HG02571 (cell line): ENCODE data around the gene RASSF1.
"Not testable (repeated sequence)": the region's sequence is repeated elsewhere in the genome, so short reads cannot be mapped to it uniquely, and the experiment has no call there.

Experiments
- ATAC-seq: cut with Tn5 transposase; IDR thresholded peaks from one replicate; pipeline ENCODE4 v1.9.1; 2021; ENCODE audit warnings: mild to moderate bottlenecking, moderate library complexity; ENCODE audit not compliant: unreplicated experiment

Gene RASSF1

DNA sequence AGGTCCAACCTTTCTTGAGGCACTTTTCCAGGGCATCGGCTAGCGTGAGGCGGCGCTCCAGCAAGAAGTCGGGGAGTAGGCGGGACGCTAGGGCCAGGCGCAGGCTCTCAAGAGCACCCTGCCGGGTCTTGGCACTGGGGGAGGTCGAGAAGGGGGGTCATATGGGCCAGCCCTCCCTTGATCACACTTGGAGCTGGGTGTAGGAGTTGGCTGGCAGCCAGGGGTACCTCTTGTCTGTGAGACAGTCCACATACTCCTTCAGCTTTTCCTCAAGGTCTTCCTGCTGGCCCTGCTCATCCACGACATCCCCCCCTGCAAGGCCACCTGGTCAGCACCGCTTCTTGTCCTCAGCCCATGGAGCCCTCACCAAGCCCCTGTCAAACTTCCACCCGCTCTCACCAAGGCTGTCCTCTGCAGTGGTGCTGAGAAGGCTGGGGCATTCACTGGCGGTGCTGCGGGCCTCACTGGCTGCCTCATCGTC, 50.4 kb downstream of the RASSF1 start:
- no peak for ATAC-seq

DNA sequence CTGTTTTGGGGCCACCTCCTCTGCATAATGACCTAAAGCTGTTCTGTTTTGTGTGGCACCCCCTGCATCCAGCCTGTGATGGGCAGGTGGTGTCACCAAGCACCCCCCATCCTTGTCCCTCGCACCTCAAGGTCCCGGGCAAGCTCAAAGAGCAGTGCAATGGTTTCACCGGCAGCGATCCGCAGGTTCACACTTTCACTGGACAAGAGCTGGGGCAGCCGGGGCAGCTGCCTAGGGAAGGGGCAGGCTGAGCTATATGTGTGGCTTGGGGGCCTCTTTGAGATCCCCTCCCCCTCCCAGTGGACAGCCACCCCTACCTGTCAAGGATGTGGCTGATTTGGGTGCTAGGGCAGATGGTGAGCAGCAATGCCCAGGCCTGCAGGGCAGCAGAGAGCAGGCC, 51.5 kb downstream of the RASSF1 start:
- ATAC-seq, result no peak

DNA sequence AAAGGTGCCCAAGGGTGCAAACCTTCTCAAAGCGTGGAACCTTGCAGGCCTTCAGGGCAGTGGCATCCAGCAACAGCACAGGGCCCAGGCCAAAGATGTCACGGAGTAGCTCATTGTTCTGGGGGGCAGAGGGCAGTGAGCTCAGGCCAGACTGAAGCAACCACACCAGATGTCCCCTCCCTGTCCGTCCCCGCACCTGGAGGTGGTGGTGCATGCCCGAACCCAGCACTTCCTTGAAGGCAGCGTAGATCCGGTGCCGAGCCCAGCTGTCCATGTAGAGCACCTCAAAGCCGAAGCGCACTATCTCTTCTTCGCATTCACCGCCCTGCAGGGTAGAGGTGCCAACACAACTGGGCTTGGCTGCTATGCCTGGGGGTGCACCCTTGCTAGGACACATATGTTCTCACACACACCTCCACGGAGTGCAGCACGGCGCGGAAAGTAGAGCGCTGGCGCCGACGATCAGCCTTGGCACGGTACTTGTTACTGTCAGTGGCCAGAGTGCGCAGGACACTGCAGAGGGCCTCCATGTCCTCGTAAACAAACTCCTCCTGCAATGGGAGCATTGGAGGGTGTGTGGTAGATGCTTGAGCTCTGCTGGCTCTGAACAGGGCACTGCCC, 52.1 kb downstream of the RASSF1 start:
- no peak for ATAC-seq

DNA sequence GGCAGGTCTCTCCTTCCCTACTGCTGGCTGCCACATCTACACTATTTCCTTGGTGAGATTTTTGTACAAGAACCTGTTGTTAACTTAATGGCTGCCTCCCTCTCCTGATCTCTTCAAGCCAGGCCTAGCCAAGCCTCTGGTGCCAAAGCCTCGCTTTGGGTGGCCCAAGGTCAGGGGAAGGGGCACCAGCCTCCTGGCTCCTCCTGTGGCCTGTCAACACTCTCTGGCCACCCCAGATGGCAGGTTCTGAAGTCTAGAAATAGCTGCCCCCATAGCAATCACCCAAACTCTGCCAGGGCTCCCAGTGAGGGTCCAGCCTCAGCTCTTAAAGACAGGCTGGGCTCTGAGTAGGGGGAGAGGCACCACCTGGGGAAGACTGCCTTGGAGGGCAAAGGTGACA, 53.4 kb downstream of the RASSF1 start:
- no peak for ATAC-seq

DNA sequence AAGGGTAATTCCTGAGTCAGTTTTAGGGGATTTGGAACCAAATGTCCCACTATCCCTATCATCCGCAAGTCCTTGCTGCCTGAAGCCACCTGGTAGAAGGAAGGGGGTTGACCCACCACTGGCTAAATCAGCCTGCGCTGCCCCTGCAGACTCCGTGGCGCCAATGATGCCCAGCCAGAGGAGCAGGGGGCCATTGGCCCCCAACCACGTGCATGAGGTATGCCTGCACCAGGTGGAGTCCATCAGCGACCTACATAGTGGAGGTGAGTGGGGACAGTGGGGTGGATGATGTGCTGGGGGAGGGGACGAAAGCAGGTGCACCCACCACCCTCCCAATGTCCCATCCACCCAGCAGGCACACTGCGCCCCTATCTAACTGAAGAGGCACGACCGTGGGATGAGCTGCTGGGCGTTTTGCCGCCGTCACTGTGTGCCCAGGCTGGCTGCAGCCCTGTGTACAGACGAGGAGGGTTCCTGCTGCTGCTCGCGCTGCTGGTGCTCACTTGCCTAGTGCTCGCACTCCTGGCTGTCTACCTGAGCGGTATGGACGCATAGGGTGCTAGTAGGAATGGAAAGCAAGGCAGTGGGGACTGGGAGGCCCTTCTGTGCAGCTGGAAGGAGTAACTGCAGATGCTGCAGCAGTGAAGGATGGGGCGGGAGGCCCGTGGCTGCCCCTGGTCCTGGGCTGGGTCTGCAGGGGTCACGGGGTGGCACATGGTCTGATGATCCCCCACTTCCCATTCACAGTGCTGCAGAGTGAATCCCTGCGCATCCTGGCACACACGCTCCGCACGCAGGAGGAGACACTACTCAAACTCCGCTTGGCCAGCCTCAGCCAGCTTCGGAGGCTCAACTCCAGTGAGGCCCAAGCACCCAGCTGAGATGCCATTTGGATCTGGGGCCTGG, 54.1 kb downstream of the RASSF1 start:
- no peak for ATAC-seq

DNA sequence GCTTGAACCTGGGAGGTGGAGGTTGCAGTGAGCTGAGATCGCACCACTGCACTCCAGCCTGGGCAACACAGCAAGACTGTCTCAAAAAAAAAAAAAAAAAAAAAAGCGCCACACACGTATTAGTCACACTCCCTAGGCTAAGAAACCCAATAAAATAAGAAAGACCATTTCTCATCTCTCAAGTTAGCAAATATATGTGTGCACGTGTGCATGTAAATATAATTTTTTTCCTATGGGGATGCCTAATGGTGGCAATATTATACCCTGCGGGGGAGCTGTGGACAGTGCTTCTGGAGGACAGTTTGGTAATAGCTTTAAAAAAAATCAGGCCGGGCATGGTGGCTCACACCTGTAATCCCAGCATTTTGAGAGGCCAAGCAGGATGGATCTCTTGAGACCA, 56.5 kb downstream of the RASSF1 start:
- not testable (repeated sequence) for ATAC-seq
